IMR-90 (cell line): Measurements from ENCODE around the gene TPST1. TPM values are rescaled to one million over a fixed set of nuclear protein-coding genes. Genes with fewer than 3 reads are reported as not detected.
A peak's percentile ranks its signal among the peaks of the same experiment; 100 is the strongest.

Source experiments
- ATAC-seq: fragments of 200-7000 bp; cut with Tn5 transposase; 2 replicates; pipeline ENCODE4 v1.9.1; 2020; ENCODE audit warnings: low read depth, mild to moderate bottlenecking, moderate library complexity
- BruUV-seq: library from RNA; stranded (reverse); fragments of 400-500 nt; replicated peaks from 2 replicates; lab custom pipeline; 2021; lab: Mats Ljungman, UMichigan
- CTCF ChIA-PET: fragments of 300-600 bp; formaldehyde crosslinking; extraction: SDS; loops from one replicate; lab custom pipeline; 2021; ENCODE audit warnings: antibody characterized with exemption; lab: Yijun Ruan, JAX
- POLR2A ChIA-PET: fragments of 300-600 bp; sonication (Branson Sonifier 250); formaldehyde crosslinking; loops from one replicate; lab custom pipeline; 2022; ENCODE audit warnings: antibody characterized with exemption; ENCODE audit not compliant: unreplicated experiment; lab: Charles Lee
- DNase-seq: peaks from one replicate; pipeline ENCODE4 v3.0.0; 2013
- H2AFZ ChIP-seq: replicated peaks from 2 replicates; pipeline ENCODE3; 2013; ENCODE audit warnings: low read length, mild to moderate bottlenecking; ENCODE audit not compliant: poor library complexity
- H2AK5ac ChIP-seq: 2 replicates; pipeline ENCODE4 v1.6.1; 2013; ENCODE audit warnings: low read depth, low read length, inconsistent platforms
- H2AK9ac ChIP-seq: replicated peaks from 2 replicates; pipeline ENCODE3; 2013; ENCODE audit warnings: mild to moderate bottlenecking, low read depth, low read length, moderate library complexity; ENCODE audit not compliant: poor library complexity
- H2BK120ac ChIP-seq: 2 replicates; pipeline ENCODE4 v1.6.1; 2013; ENCODE audit warnings: low read depth, low read length, inconsistent platforms
- H2BK15ac ChIP-seq: 3 replicates; pipeline ENCODE4 v1.6.1; 2013; ENCODE audit warnings: low read depth, low read length, inconsistent platforms
- H2BK20ac ChIP-seq: 2 replicates; pipeline ENCODE4 v1.6.1; 2013; ENCODE audit warnings: low read depth, mild to moderate bottlenecking, inconsistent platforms, low read length, moderate library complexity
- H2BK5ac ChIP-seq: 2 replicates; pipeline ENCODE4 v1.6.1; 2013; ENCODE audit warnings: mild to moderate bottlenecking, low read depth, low read length, inconsistent platforms; ENCODE audit not compliant: poor library complexity, severe bottlenecking
- H3K14ac ChIP-seq: replicated peaks from 2 replicates; pipeline ENCODE4 v1.6.1; 2013; ENCODE audit warnings: low read depth, low read length, inconsistent platforms
- H3K18ac ChIP-seq: 2 replicates; pipeline ENCODE4 v1.6.1; 2013; ENCODE audit warnings: low read depth, low read length, control low read depth
- H3K23ac ChIP-seq: 2 replicates; pipeline ENCODE4 v1.6.1; 2013; ENCODE audit warnings: low read depth, low read length, inconsistent platforms
- H3K27ac ChIP-seq: 2 replicates; pipeline ENCODE4 v1.5.1; 2013; ENCODE audit warnings: mild to moderate bottlenecking, control low read depth, low read length; ENCODE audit not compliant: insufficient read depth
- H3K27me3 ChIP-seq: 2 replicates; pipeline ENCODE4 v1.6.1; 2013; ENCODE audit warnings: low read length; ENCODE audit not compliant: control insufficient read depth, insufficient read depth
- H3K36me3 ChIP-seq: 2 replicates; pipeline ENCODE4 v1.6.1; 2013; ENCODE audit warnings: low read length, mixed read lengths; ENCODE audit not compliant: control insufficient read depth, insufficient read depth
- H3K4ac ChIP-seq: 2 replicates; pipeline ENCODE4 v1.6.1; 2013; ENCODE audit warnings: low read depth, low read length, inconsistent platforms
- H3K4me1 ChIP-seq: 2 replicates; pipeline ENCODE4 v1.6.1; 2013; ENCODE audit warnings: low read length, mixed read lengths; ENCODE audit not compliant: control insufficient read depth, insufficient read depth
- H3K4me2 ChIP-seq: 2 replicates; pipeline ENCODE4 v1.6.1; 2013; ENCODE audit warnings: low read depth, mild to moderate bottlenecking, control low read depth, low read length, moderate library complexity
- H3K4me3 ChIP-seq: 2 replicates; pipeline ENCODE4 v1.5.1; 2013; ENCODE audit warnings: low read depth, mild to moderate bottlenecking, control low read depth, low read length, moderate library complexity; ENCODE audit not compliant: insufficient read depth
- H3K56ac ChIP-seq: 2 replicates; pipeline ENCODE4 v1.6.1; 2013; ENCODE audit warnings: low read length, inconsistent platforms; ENCODE audit not compliant: insufficient read depth; ENCODE audit errors: extremely low read depth
- H3K79me1 ChIP-seq, 2 experiments: 2 replicates each; pipeline ENCODE4 v1.6.1; 2013; ENCODE audit warnings: low read length in 2 of 2, inconsistent platforms in 1 of 2, low read depth in 1 of 2
- H3K9ac ChIP-seq: 2 replicates; pipeline ENCODE4 v1.6.1; 2013; ENCODE audit warnings: low read depth, low read length, control low read depth
- H3K9me1 ChIP-seq: 2 replicates; pipeline ENCODE4 v1.6.1; 2013; ENCODE audit warnings: low read length, inconsistent platforms; ENCODE audit not compliant: insufficient read depth
- H3K9me3 ChIP-seq: 2 replicates; pipeline ENCODE4 v1.6.1; 2013; ENCODE audit warnings: low read length; ENCODE audit not compliant: control insufficient read depth, insufficient read depth
- H4K20me1 ChIP-seq: 2 replicates; pipeline ENCODE4 v1.6.1; 2013; ENCODE audit warnings: low read length, inconsistent platforms; ENCODE audit not compliant: insufficient read depth
- H4K5ac ChIP-seq: 2 replicates; pipeline ENCODE4 v1.6.1; 2013; ENCODE audit warnings: mild to moderate bottlenecking, low read depth, low read length, control low read depth
- H4K8ac ChIP-seq, 2 experiments: 2 replicates each; pipeline ENCODE4 v1.6.1; 2013; ENCODE audit warnings: low read depth in 2 of 2, low read length in 2 of 2, control low read depth in 1 of 2, inconsistent platforms in 1 of 2
- H4K91ac ChIP-seq: 2 replicates; pipeline ENCODE4 v1.6.1; 2013; ENCODE audit warnings: low read depth, low read length, inconsistent platforms; ENCODE audit not compliant: insufficient read depth
- CEBPB ChIP-seq: IDR thresholded peaks from 2 replicates; pipeline ENCODE4 v1.6.1; 2012; ENCODE audit warnings: low read depth, low read length, improper control_type of control experiment
- MAFK ChIP-seq: IDR thresholded peaks from 2 replicates; pipeline ENCODE4 v1.6.1; 2012; ENCODE audit warnings: low read depth, low read length, improper control_type of control experiment
- NFE2L2 ChIP-seq: fragments of 150-350 bp; IDR thresholded peaks from 2 replicates; pipeline ENCODE4 v1.6.1; 2016; ENCODE audit warnings: low read depth, mild to moderate bottlenecking, low read length
- WGBS, 2 experiments: methylation state at CpG; one replicate each; pipeline versions ENCODE4 v1.1.5 to v1.1.7; 2013; ENCODE audit warnings: missing lambda C conversion rate in 2 of 2; ENCODE audit not compliant: insufficient read length in 1 of 2; ENCODE audit errors: extremely low coverage in 2 of 2; 5-methylcytosine and 5-hydroxymethylcytosine counted together
- dilution Hi-C: fragments of 300-500 bp; cut with HindIII; formaldehyde crosslinking; loops from one replicate; pipeline ENCODE4 v1.14.3; 2018; ENCODE audit warnings: low sequenced_read_pairs; ENCODE audit not compliant: unreplicated experiment
- in situ Hi-C: fragments of 300-500 bp; cut with MboI; formaldehyde crosslinking; loops from 3 replicates; pipeline ENCODE4 v1.14.3; 2019; ENCODE audit warnings: low sequenced_read_pairs, inconsistent platforms, mixed read lengths
- intact Hi-C: fragments of 100-400 bp; cut with micrococcal nuclease; formaldehyde crosslinking; loops from 2 replicates; pipeline ENCODE4 v1.10.0; 2022
- polyA plus RNA-seq, 3 experiments: library from polyadenylated mRNA; depleted of rRNA; stranded (reverse); fragments of >200 nt; gene quantifications; 2 replicates each; pipeline ENCODE4 v1.2.3, GENCODE V29; 2012; ENCODE audit warnings: low replicate concordance in 1 of 3
- total RNA-seq: library from RNA; depleted of rRNA; stranded (reverse); fragments of >200 nt; gene quantifications from 2 replicates; pipeline ENCODE4 v1.2.3, GENCODE V29; 2012

The TPST1 gene
- total and polyA plus RNA-seq, 2 of the 4 experiments (the other 2 are of a cell fraction) = 37.7 to 58.6 TPM

DNA sequence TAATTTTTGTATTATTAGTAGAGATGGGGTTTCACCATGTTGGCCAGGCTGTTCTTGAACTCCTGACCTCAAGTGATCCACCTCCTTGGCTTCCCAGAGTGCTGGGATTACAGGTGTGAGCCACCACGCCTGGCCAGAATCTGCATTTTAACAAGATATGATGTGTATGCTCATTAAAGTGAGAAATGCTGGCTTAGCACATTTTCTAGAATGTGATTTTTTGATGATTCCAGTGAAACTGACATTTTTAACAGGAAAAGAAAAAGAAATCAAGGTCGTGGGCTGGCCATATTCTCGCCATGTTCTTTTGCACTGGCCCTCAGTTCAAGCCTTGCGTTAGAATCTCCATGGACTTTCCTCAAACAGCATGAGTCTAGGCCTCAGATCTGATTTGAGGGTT is 18.1 kb upstream of the TPST1 start:
- Histone ChIP-seq H4K5ac (no peak overlapping the region), H3K4me1 (peaks cover 11% of the 10 kb centered on the region), H3K36me3 (no peaks in the 10 kb centered on the region), H3K4me3 (no peak overlapping the region), H3K9me1 (no peaks in the 10 kb centered on the region), H4K20me1 (no peaks in the 10 kb centered on the region), H3K9me3 (peaks cover 2% of the 10 kb centered on the region; the same call in 1 of the 2 replicates), H3K18ac (no peak overlapping the region), H3K23ac (no peak overlapping the region), H2BK20ac (no peak overlapping the region), H3K9ac (no peak overlapping the region), H3K56ac (no peak overlapping the region), H4K91ac (no peak overlapping the region), H3K27me3 (no peaks in the 10 kb centered on the region; the same call in 1 of the 2 replicates), H3K4me2 (no peak overlapping the region), H2BK15ac (0 out of 3 replicates have a peak overlapping the region, but pooled peaks have one; percentile 41), H2AK5ac (no peak overlapping the region), H2AFZ (no peak overlapping the region), H3K14ac (no peak overlapping the region), H3K27ac (no peak overlapping the region), H3K79me1 (no peaks in the 10 kb centered on the region), H4K8ac (no peak overlapping the region), H2AK9ac (no peak overlapping the region), H2BK120ac (no peak overlapping the region), H3K4ac (no peak overlapping the region), H2BK5ac (no peak overlapping the region)
- peak; percentile 83 for TF ChIP-seq MAFK
- TF ChIP-seq NFE2L2 = no peak
- TF ChIP-seq CEBPB = no peak
- in situ Hi-C loops = no loop called here
- no peak for ATAC-seq
- no CpG with 5 or more reads among the region's 4 CpGs for WGBS, 2 experiments
- intact Hi-C loops = no loop called here
- CTCF ChIA-PET = no interaction called here
- DNase-seq = no peak
- BruUV-seq = no TSS peak
- POLR2A ChIA-PET = no interaction called here
- dilution Hi-C loops = no loop called here
